Activated naive CD4-positive, alpha-beta T cell treated with Interleukin-2 at 50 U/mL for 16 hours (primary cell): ENCODE results near the gene IKZF2.

Experiments used
- DNase-seq: peaks from one replicate; pipeline ENCODE4 v3.0.0-alpha.2; 2020

The IKZF2 gene

DNA sequence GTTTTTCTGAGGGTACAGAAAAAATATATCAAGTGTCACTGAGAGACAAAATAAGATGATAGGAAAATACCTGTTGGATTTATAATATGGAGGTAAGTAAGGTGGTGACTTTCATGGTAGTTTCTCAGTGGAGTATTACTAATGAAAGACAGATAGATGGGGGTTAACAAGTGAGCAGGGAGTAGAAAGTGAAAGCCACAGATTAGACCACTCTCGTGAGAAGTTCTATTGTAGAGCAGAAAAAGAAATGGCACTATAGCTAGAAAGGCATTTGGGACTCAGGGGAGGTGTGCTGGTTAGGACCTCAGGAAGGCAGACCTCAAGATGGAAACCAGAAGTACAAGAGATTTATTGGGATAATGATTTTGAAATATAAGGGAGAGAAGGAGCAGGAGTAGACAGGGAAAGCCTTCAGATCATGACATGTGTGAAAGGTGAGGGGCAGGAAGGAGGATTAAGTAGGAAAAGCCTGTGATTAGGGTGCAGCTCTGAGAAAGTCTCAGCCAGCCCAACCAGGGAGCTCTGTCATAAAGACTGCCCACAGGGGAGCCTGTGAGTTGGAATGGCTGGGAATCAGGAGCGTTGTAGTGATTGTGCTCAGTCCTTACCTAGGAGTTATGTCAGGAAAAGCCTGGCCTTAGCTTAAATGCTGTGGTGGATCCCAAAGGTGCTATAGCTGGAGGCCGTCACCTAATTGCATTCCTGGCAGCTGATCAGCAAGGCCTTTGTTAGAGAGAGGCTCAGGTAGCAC is 198.1 kb downstream of the IKZF2 start:
- no peak for DNase-seq

DNA sequence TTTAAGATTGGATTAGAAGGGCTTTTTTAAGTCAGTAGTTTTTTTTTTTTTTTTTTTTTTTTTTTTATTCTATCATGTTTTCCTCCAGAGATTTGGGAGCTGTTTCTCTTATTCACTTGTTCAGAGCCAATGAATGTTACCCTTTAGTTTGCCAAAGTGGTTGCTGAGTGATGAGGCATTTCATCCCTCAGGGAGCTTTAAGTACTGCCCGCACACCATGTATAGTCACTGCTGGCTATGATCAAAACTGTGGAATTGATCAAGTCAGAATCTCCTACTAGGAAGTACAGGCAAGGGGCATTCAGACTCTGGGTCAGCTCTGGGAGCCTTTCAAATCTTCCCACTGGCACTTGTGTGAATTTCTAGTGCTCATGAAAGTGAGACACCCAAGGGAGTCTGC is 201.6 kb downstream of the IKZF2 start:
- no peak for DNase-seq
